ENCODE measurements around the gene DDX27.

DDX27 gene

GRCh38 chr20:49292010-49292409, 72.8 kb downstream of the DDX27 start:
- DNase-seq = no peak

GRCh38 chr20:49293122-49293521, 73.9 kb downstream of the DDX27 start:
- DNase-seq = no peak
